H1 (cell line): Measurements from ENCODE around the gene COA4. TPM values are rescaled to one million over a fixed set of nuclear protein-coding genes. Genes with fewer than 3 reads are reported as not detected.

ENCODE experiments used
- CTCF ChIA-PET: fragments of 300-600 bp; sonication (Branson Sonifier 250); formaldehyde crosslinking; loops from one replicate; lab custom pipeline; 2021; ENCODE audit not compliant: partially characterized antibody; lab: Charles Lee
- POLR2A ChIA-PET: fragments of 300-600 bp; sonication (Branson Sonifier 250); formaldehyde crosslinking; loops from one replicate; lab custom pipeline; 2021; ENCODE audit warnings: inconsistent platforms; ENCODE audit not compliant: partially characterized antibody; lab: Charles Lee
- DNase-seq, 2 experiments: peaks; one replicate each; pipeline versions ENCODE4 v3.0.0 to v3.0.0-alpha.2; 2010 to 2022; ENCODE audit warnings: low spot score in 2 of 2, low read depth in 1 of 2, mixed read lengths in 1 of 2
- FAIRE-seq: peaks from 2 replicates; lab custom pipeline; 2011; peaks lifted over from hg19 to GRCh38; lab: Jason Lieb, UNC
- H2AFZ ChIP-seq: 2 replicates; pipeline ENCODE4 v1.8.1; 2012; ENCODE audit warnings: low read length, inconsistent platforms
- H2AK5ac ChIP-seq: 2 replicates; pipeline ENCODE4 v1.6.1; 2013; ENCODE audit warnings: low read depth, low read length
- H2BK120ac ChIP-seq: replicated peaks from 2 replicates; pipeline ENCODE3; 2013; ENCODE audit warnings: low read depth, low read length, inconsistent platforms
- H2BK12ac ChIP-seq: 2 replicates; pipeline ENCODE4 v1.6.1; 2013; ENCODE audit warnings: low read depth, low read length
- H2BK15ac ChIP-seq: 2 replicates; pipeline ENCODE4 v1.6.1; 2013; ENCODE audit warnings: low read length
- H2BK20ac ChIP-seq: 2 replicates; pipeline ENCODE4 v1.6.1; 2013; ENCODE audit warnings: low read length
- H2BK5ac ChIP-seq: 2 replicates; pipeline ENCODE4 v1.6.1; 2013; ENCODE audit warnings: low read depth, low read length
- H3K14ac ChIP-seq: 2 replicates; pipeline ENCODE4 v1.6.1; 2013; ENCODE audit warnings: inconsistent platforms; ENCODE audit not compliant: insufficient read length
- H3K18ac ChIP-seq: 2 replicates; pipeline ENCODE4 v1.6.1; 2013; ENCODE audit warnings: low read length; ENCODE audit errors: extremely low read depth
- H3K23ac ChIP-seq: 2 replicates; pipeline ENCODE4 v1.6.1; 2013; ENCODE audit warnings: inconsistent platforms; ENCODE audit not compliant: insufficient read length
- H3K23me2 ChIP-seq: 2 replicates; pipeline ENCODE4 v1.6.1; 2013; ENCODE audit warnings: low read depth, low read length
- H3K27ac ChIP-seq: 2 replicates; pipeline ENCODE4 v1.6.1; 2011; ENCODE audit warnings: low read depth, low read length, inconsistent platforms
- H3K27me3 ChIP-seq, 4 experiments: replicated peaks in 1 of 4; 1 replicate in 1 of 4; 2 replicates in 3 of 4; pipeline versions ENCODE4 v1.6.1 to v1.8.1; 2011 to 2013; ENCODE audit warnings: low read length in 3 of 4, mild to moderate bottlenecking in 3 of 4, inconsistent platforms in 2 of 4, mixed read lengths in 2 of 4, moderate library complexity in 1 of 4; ENCODE audit not compliant: control insufficient read depth in 3 of 4, insufficient read depth in 3 of 4; ENCODE audit errors: extremely low read depth in 1 of 4
- H3K36me3 ChIP-seq, 4 experiments: 2 replicates each; pipeline versions ENCODE4 v1.6.1 to v1.8.1; 2011 to 2013; ENCODE audit warnings: mild to moderate bottlenecking in 4 of 4, low read length in 3 of 4, moderate library complexity in 2 of 4, control low read depth in 1 of 4, inconsistent platforms in 1 of 4; ENCODE audit not compliant: insufficient read depth in 4 of 4, control insufficient read depth in 2 of 4
- H3K4ac ChIP-seq: replicated peaks from 2 replicates; pipeline ENCODE3; 2013; ENCODE audit warnings: low read length, low read depth, mixed read lengths, inconsistent platforms; ENCODE audit not compliant: insufficient read length
- H3K4me1 ChIP-seq, 4 experiments: replicated peaks in 1 of 4; 1 replicate in 1 of 4; 2 replicates in 3 of 4; pipeline versions ENCODE4 v1.6.1 to v1.8.1; 2011 to 2013; ENCODE audit warnings: low read length in 3 of 4, inconsistent platforms in 2 of 4, mixed read lengths in 1 of 4; ENCODE audit not compliant: insufficient read depth in 4 of 4, control insufficient read depth in 3 of 4
- H3K4me2 ChIP-seq, 2 experiments: 2 replicates each; pipeline versions ENCODE4 v1.6.1 to v1.8.1; 2011 to 2013; ENCODE audit warnings: low read depth in 2 of 2, low read length in 2 of 2, control low read depth in 1 of 2, inconsistent platforms in 1 of 2, mild to moderate bottlenecking in 1 of 2; ENCODE audit not compliant: insufficient read depth in 1 of 2
- H3K4me3 ChIP-seq, 4 experiments: fragments of 200-600, 300-600 bp in 1 of 4; sonication (generic), shearing (Covaris generic), sonication (Bioruptor Twin) in 1 of 4; 2 replicates each; pipeline versions ENCODE4 v1.5.1 to v1.8.1; 2011 to 2016; ENCODE audit warnings: low read length in 4 of 4, low read depth in 3 of 4, control low read depth in 2 of 4, inconsistent platforms in 2 of 4, mild to moderate bottlenecking in 2 of 4, mixed read lengths in 1 of 4, moderate library complexity in 1 of 4; ENCODE audit not compliant: insufficient read depth in 2 of 4; ENCODE audit errors: extremely low read depth in 1 of 4
- H3K56ac ChIP-seq: replicated peaks from 2 replicates; pipeline ENCODE3; 2013; ENCODE audit warnings: low read depth, mild to moderate bottlenecking, mixed read lengths, low read length, inconsistent platforms; ENCODE audit not compliant: insufficient read length
- H3K79me1 ChIP-seq: 2 replicates; pipeline ENCODE4 v1.6.1; 2013; ENCODE audit warnings: low read depth, low read length, control low read depth
- H3K79me2 ChIP-seq, 2 experiments: 2 replicates each; pipeline versions ENCODE4 v1.6.1 to v1.8.1; 2012 to 2013; ENCODE audit warnings: low read length in 2 of 2, mild to moderate bottlenecking in 2 of 2, inconsistent platforms in 1 of 2; ENCODE audit not compliant: insufficient read depth in 2 of 2, control insufficient read depth in 1 of 2
- H3K9ac ChIP-seq, 4 experiments: replicated peaks in 1 of 4; 1 replicate in 1 of 4; 2 replicates in 3 of 4; pipeline versions ENCODE4 v1.6.1 to v1.8.1; 2011 to 2013; ENCODE audit warnings: low read depth in 3 of 4, low read length in 3 of 4, control low read depth in 2 of 4, mild to moderate bottlenecking in 2 of 4, moderate library complexity in 2 of 4, inconsistent platforms in 1 of 4; ENCODE audit errors: extremely low read depth in 1 of 4
- H3K9me3 ChIP-seq, 2 experiments: 2 replicates each; pipeline versions ENCODE4 v1.6.1 to v1.8.1; 2012 to 2013; ENCODE audit warnings: mild to moderate bottlenecking in 2 of 2, moderate library complexity in 2 of 2, control low read depth in 1 of 2, inconsistent platforms in 1 of 2, low read depth in 1 of 2, low read length in 1 of 2, mixed read lengths in 1 of 2; ENCODE audit not compliant: insufficient read depth in 2 of 2
- H4K20me1 ChIP-seq, 2 experiments: replicated peaks in 1 of 2; 2 replicates each; pipeline versions ENCODE3 to v1.8.1; 2011 to 2013; ENCODE audit warnings: inconsistent platforms in 2 of 2, low read length in 2 of 2, mild to moderate bottlenecking in 1 of 2; ENCODE audit not compliant: insufficient read depth in 2 of 2, control insufficient read depth in 1 of 2
- H4K5ac ChIP-seq: 2 replicates; pipeline ENCODE4 v1.6.1; 2013; ENCODE audit warnings: low read length, low read depth, mixed read lengths, inconsistent platforms; ENCODE audit not compliant: insufficient read length
- H4K8ac ChIP-seq: 2 replicates; pipeline ENCODE4 v1.8.0; 2013; ENCODE audit warnings: mild to moderate bottlenecking, moderate library complexity, low read length, inconsistent platforms; ENCODE audit not compliant: insufficient read depth; ENCODE audit errors: extremely low read depth
- H4K91ac ChIP-seq: replicated peaks from 2 replicates; pipeline ENCODE3; 2013; ENCODE audit warnings: low read length, mixed read lengths, inconsistent platforms; ENCODE audit not compliant: insufficient read length
- ASH2L ChIP-seq: fragments of 200-600, 300-600 bp; sonication (generic); IDR thresholded peaks from one replicate; pipeline ENCODE4 v1.7.1; 2017; ENCODE audit warnings: low read length
- BCL11A ChIP-seq, 2 experiments: IDR thresholded peaks; one replicate each; pipeline ENCODE4 v1.6.1; 2011; ENCODE audit warnings: low read depth in 2 of 2, low read length in 2 of 2, mild to moderate bottlenecking in 2 of 2
- FOSL1 ChIP-seq: IDR thresholded peaks from 2 replicates; pipeline ENCODE4 v1.6.1; 2011; ENCODE audit warnings: mild to moderate bottlenecking, low read depth, low read length, moderate library complexity; ENCODE audit not compliant: insufficient read depth
- GABPA ChIP-seq: IDR thresholded peaks from 2 replicates; pipeline ENCODE4 v1.6.1; 2011; ENCODE audit warnings: mild to moderate bottlenecking, low read length, moderate library complexity, borderline replicate concordance; ENCODE audit not compliant: insufficient read depth
- SP2 ChIP-seq: IDR thresholded peaks from 2 replicates; pipeline ENCODE4 v1.6.1; 2012; ENCODE audit warnings: mild to moderate bottlenecking, low read length, inconsistent platforms
- WGBS, 2 experiments: shearing (Covaris generic) in 1 of 2; methylation state at CpG; one replicate each; pipeline versions ENCODE4 v1.1.6 to v1.1.7; 2013 to 2015; ENCODE audit warnings: low lambda C conversion rate in 2 of 2, mixed read lengths in 2 of 2, inconsistent platforms in 1 of 2, low coverage in 1 of 2, missing lambda C conversion rate in 1 of 2; ENCODE audit not compliant: insufficient replicate concordance in 2 of 2, insufficient coverage in 1 of 2, insufficient read length in 1 of 2; ENCODE audit errors: extremely low coverage in 1 of 2, missing lambda C conversion rate in 1 of 2; 5-methylcytosine and 5-hydroxymethylcytosine counted together
- polyA plus RNA-seq, 7 experiments: library from polyadenylated mRNA; depleted of rRNA in 3 of 7; stranded (reverse) in 5 of 7; unstranded in 2 of 7; fragments of >200 nt in 5 of 7; fragments of 200-250 nt in 2 of 7; gene quantifications; 1 replicate in 5 of 7; 2 replicates in 1 of 7; 4 replicates in 1 of 7; pipeline versions ENCODE4 v1.2.1 to v1.2.3, GENCODE V29; 2011 to 2013; ENCODE audit warnings: missing spikeins in 2 of 7, mixed read lengths in 2 of 7
- total RNA-seq: library from RNA; stranded (reverse); fragmentation: NEBNext Ultra II Directional; extraction: Animal tissue kit (Norgen Biotek cat#: 25700); gene quantifications from 2 replicates; pipeline ENCODE4 v1.2.1, GENCODE V29; 2021

COA4 gene
- total and polyA plus RNA-seq, 2 of the 8 experiments (the other 6 are each of a cell fraction or from before 2014, with no cell fraction given): 177 to 380 TPM

DNA sequence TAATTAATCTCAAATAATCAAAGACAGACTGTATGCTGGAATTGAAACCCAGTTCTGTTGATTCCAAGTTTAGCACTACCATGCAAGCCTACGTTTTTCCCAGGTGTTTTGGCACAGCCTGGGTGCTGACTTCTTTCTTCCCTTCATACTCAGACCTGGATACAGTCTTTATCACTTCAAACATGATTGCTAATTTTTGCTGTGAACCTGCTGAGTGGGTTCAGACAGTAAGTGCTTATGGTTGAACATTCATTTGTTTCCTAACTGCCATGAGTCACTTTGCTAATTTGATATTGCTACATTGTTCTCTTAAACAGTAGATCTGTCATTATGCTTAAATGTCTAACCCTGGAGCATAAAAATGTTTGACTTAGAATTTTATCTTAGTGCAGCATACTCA is 12.4 kb upstream of the COA4 start:
- no peak overlapping the region for H3K4me3 ChIP-seq
- H2BK15ac ChIP-seq: no peak overlapping the region
- FAIRE-seq (no peak), DNase-seq (no peak)
- H2AK5ac ChIP-seq: no peak overlapping the region
- POLR2A ChIA-PET: interaction anchor here (1.1 kb wide), 1 partner anchor 20 kb away, joined by 4 read pairs; no protein-coding TSS in a partner anchor
- no peaks in the 10 kb centered on the region for H3K27me3 ChIP-seq
- peaks cover 0 to 22% (median 0%) of the 10 kb centered on the region in 4 experiments; a peak in 2 of 8 replicates for H3K36me3 ChIP-seq
- H3K4ac ChIP-seq: no peak overlapping the region
- H4K8ac ChIP-seq: no peak overlapping the region
- H4K5ac ChIP-seq: no peak overlapping the region
- no peaks in the 10 kb centered on the region for H3K79me1 ChIP-seq
- H3K14ac ChIP-seq: no peak overlapping the region
- H3K18ac ChIP-seq: no peak overlapping the region
- H2BK20ac ChIP-seq: no peak overlapping the region
- no peak overlapping the region for H3K56ac ChIP-seq
- H3K27ac ChIP-seq: no peak overlapping the region
- H3K9ac ChIP-seq: no peak overlapping the region
- CTCF ChIA-PET: interaction anchor here (1.4 kb wide), 1 partner anchor 18 kb away, joined by 4 read pairs; no protein-coding TSS in a partner anchor
- H3K23me2 ChIP-seq: no peaks in the 10 kb centered on the region
- no peak overlapping the region for H2BK120ac ChIP-seq
- H2BK12ac ChIP-seq: no peak overlapping the region
- no peak overlapping the region for H4K91ac ChIP-seq
- no peak overlapping the region for H3K23ac ChIP-seq
- no peak overlapping the region for H2BK5ac ChIP-seq
- H3K4me1 ChIP-seq: no peaks in the 10 kb centered on the region
- H3K9me3 ChIP-seq: no peaks in the 10 kb centered on the region
- WGBS, 2 experiments: 63% methylated on average over 1 of the region's 1 CpG; no CpG with 5 or more reads in 1 of the 2 experiments
- no peaks in the 10 kb centered on the region for H4K20me1 ChIP-seq
- H3K4me2 ChIP-seq: no peak overlapping the region
- H2AFZ ChIP-seq: no peak overlapping the region
- no peaks in the 10 kb centered on the region for H3K79me2 ChIP-seq
- no peak for TF ChIP-seq ASH2L
- no peak for TF ChIP-seq GABPA
- TF ChIP-seq SP2: no peak
- TF ChIP-seq FOSL1: no peak
- TF ChIP-seq BCL11A (IDR thresholded peaks at IDR 0.05; ENCODE audit: low read depth in 2 of 2, low read length in 2 of 2): no peak
